Measurements from ENCODE around the gene FOXD1.
A peak's percentile ranks its signal among the peaks of the same experiment; 100 is the strongest.

- TF ChIP-seq CTCF (IDR thresholded peaks at IDR 0.05) (peak in 1 of 6 experiments; percentile 4), POLR2A (IDR thresholded peaks at IDR 0.05) (peak; percentile 75 to 93)
Measured at GRCh38 chr5:73448463-73449136, at the start of gene FOXD1.
